CD4-positive, alpha-beta T cell treated with Interleukin-15 for 4 hours (primary cell): Measurements from ENCODE around the gene ACTL7A.
"Not testable (repeated sequence)": the region's sequence is repeated elsewhere in the genome, so short reads cannot be mapped to it uniquely, and the experiment has no call there.

Experiments
- DNase-seq: peaks from one replicate; pipeline ENCODE4 v3.0.0-alpha.2; 2020; ENCODE audit warnings: low spot score

Gene ACTL7A, protein sequence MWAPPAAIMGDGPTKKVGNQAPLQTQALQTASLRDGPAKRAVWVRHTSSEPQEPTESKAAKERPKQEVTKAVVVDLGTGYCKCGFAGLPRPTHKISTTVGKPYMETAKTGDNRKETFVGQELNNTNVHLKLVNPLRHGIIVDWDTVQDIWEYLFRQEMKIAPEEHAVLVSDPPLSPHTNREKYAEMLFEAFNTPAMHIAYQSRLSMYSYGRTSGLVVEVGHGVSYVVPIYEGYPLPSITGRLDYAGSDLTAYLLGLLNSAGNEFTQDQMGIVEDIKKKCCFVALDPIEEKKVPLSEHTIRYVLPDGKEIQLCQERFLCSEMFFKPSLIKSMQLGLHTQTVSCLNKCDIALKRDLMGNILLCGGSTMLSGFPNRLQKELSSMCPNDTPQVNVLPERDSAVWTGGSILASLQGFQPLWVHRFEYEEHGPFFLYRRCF

DNA sequence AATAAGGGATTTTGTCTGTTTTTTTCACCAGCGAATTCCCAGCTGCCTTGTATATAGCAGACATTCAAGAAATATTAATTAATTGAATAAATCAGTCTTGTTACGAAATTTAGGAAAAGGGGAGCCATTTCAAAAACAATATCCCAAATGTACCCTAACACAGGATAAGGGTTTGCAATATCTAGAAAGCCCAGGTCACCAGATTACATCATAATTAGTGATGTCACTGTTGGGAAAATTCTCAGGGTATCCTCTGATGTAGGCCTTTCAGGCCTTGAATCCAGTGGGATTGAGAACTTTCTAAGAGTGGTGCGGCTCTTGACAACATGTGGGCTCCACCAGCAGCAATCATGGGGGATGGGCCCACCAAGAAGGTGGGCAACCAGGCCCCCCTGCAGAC is at the start of gene ACTL7A:
Gene ACTL7A (plus strand): TSS at position 270 of the 400 bp plus-strand sequence. CDS start 57 bp downstream, at position 327.
- DNase-seq, result no peak

DNA sequence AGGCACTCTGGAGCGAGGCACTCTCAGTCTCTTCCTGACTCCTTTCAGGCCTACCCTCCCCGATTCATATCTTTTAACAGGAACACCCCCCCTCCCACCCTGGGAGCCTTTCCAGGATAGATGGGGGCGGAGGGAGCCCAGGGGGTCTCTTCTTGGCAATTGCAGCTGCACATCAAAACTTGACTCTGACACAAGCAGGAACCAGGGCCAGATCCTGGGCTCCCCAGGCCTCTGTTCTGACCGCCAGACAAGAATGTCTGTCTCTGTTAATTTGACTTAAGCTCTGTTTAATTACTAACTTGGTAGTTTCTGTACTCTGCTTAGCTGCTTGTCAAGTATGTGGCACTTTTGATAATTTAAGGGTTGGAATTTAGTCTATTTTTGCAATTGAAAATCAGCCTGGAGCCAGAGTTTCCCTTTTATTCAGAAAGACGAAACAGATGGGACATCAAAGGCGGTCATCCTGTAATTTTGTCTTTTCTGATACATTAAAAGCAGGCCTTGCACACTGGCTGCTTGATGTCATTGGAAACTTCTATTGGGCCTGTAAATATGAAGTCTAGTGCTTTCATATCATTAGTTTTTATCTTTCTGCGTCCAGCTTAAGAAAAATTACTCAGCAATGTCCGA is 49.6 kb upstream of the ACTL7A start:
- no peak for DNase-seq

- DNase-seq, result no peak
Observed at GRCh38 chr9:108813951-108814601, 48.0 kb upstream of the ACTL7A start.

DNA sequence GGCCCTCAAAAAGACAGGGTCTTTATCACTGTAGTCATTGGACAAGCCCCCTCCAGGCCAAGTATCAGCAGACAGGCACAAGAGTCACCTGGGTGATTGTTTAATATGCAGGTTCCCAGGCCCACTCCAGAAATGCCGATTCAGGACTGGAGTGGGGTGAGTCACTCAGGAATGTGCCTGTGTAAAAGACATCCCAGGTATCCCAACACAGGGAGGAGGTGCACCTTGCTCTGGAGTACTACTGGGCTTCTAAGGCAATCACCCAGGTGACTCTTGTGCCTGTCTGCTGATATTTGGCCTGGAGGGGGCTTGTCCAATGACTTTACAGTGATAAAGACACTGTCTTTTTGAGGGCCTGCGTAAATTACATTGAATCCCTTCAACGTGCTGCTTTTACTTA is 46.9 kb upstream of the ACTL7A start:
- no peak for DNase-seq

- DNase-seq, result no peak
Observed at GRCh38 chr9:108816037-108816436, 46.0 kb upstream of the ACTL7A start.

DNA sequence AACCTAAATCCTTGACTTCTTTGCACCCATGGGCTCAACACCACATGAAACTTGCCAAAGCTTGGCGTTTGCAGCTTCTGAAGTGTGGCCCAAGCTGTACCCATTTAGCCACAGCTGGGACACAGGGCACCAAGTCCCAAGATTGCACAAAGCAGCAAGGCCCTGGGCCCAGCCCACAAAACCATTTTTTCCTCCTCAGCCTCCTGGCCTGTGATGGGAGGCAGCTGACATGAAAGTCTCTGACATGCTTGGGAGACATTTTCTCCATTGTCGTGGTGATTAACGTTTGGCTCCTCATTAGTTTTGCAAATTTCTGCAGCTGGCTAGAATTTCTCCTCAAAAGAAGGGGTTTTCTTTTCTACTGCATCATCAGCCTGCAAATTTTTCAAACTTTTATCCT is 38.2 kb upstream of the ACTL7A start:
- DNase-seq, result no peak

DNA sequence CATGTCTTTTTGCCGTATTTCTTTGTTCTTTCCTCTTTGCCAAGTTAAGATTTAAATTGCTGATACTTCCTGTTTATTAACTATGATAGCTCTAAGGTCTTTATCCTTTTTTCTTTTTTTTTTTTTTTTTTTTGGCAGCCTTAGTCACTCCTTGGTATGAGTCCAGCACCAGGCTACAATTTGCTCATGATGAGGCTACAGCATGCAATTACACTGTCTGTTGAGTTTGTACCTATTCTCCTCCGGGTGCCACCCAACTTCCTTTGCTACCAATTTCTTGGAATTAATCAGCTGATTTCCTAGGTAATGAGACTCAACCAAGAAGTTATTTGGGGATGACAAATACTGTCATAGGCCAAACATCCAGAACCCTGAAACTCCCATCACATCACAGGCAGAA is 31.8 kb upstream of the ACTL7A start:
- no peak for DNase-seq

DNA sequence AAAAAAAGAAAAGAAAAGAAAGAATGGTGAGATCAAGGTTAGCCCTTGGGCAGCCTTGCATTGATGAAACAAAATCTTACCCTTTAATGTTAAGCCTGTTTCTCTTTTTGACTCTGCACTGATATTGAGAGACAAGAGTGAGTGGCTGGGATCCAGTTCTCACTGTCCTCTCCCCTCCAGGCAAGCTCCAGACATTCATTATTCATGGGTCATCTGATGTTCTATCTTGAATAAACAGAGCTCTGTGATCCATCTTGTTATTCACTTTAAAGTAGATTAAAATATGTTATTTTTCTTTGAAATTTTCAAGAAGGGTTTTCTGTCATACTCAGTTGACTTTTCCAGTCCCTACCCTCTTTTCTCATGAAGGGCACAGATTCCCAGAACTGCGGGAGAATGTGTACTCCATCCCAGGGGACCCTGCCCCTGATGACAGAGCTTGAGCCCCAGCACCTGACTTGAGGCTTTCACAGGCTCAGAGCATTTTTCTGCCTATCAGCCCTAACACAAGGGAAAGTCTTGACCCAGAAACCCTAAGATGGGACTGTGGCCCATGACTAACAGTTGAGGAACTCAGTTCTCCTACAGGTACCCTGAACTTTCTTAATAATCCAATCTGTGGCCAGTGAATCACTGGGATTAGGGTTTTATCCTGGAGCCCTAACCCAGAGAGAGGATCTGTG is 30.4 kb upstream of the ACTL7A start:
- no peak for DNase-seq

- DNase-seq, result no peak
Observed at GRCh38 chr9:108832179-108832500, 29.9 kb upstream of the ACTL7A start.

- DNase-seq, result no peak
Observed at GRCh38 chr9:108834959-108835665, 27.0 kb upstream of the ACTL7A start.

DNA sequence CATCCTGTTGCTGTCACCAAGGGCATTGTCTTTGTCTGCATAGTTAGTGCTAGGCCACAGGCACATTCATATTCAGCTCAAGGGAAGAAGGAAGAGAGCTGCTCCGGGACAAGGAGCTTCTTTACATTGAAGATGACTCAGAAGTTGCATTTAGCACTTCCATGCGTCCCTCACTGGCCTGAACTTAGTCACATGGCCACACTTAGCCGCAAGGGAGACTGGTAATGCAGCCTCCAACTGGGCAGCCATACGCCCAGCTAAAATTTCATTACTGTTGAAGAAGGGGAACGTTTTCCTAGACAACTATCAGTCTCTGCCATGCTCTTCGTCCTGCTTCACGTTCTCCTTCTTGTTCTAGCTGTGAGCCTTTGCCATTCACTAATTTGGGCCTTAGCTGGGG is 26.2 kb upstream of the ACTL7A start:
- no peak for DNase-seq

GRCh38 chr9:108836319-108836718 is 25.7 kb upstream of the ACTL7A start:
- DNase-seq, result no peak

GRCh38 chr9:108836781-108837180 is 25.3 kb upstream of the ACTL7A start:
- DNase-seq, result no peak

GRCh38 chr9:108837530-108837929 is 24.5 kb upstream of the ACTL7A start:
- no peak for DNase-seq

DNA sequence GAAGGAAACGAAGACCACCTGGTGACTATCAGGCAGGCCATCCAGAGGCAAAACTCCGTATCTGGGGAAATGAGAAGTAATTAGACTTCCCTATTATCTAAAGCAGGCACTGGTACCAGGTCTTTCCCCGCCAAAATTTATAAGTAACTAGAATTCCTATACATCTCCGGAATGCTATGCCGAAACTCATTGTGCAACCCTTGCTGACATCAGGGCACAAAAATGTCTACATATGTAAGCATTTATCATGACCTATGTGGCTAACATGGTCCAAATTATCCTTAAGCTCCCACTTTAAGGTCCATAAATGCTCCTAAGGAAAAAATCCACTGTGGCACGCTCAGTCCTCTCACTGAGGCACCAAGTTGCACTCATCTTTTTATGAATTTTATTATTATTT is 24.0 kb upstream of the ACTL7A start:
- no peak for DNase-seq

DNA sequence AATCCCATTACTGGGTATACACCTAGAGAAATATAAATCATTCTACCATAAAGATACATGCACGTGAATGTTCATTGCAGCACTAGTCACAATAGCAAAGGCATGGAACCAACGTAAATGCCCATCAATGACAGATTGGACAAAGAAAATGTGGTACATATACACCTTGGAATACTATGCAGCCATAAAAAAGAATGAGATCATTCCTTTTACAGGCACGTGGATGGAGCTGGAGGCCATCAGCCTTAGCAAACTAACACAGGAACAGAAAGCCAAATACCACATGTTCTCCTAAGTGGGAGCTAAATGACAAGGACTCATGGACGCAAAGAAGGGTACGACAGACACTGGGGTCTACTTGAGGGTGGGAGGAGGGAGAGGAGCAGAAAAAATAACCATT is 22.5 kb upstream of the ACTL7A start:
- not testable (repeated sequence) for DNase-seq

DNA sequence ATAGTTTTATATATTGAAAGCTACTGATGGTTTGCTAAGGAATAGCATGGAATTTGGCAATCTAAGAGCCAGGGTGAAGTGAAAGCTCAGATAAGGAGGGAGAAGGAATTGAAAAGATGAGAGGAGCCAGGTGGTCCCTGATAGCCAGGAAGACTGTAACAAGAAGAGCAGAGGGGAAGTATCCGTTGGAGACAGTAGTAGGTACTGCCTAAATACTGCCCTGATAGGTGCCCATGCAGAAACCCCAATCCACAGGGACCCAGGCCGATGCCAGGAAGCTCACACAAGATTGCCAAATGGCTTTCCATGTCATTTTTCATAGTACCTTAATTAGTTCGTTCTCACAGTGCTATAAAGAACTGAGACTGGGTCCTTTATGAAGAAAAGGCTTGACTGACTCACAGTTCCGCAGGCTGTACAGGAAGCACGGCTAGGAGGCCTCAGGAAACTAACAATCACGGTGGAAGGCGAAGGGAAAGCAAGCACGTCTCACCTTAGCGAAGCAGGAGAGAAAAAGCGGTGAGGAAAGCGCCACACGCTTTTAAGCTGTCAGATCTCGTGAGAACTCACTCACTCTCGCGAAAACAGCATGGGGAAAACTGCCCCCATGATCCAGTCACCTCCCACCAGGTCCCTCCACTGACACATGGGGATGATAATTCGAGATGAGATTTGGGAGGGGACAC is 19.3 kb upstream of the ACTL7A start:
- no peak for DNase-seq

DNA sequence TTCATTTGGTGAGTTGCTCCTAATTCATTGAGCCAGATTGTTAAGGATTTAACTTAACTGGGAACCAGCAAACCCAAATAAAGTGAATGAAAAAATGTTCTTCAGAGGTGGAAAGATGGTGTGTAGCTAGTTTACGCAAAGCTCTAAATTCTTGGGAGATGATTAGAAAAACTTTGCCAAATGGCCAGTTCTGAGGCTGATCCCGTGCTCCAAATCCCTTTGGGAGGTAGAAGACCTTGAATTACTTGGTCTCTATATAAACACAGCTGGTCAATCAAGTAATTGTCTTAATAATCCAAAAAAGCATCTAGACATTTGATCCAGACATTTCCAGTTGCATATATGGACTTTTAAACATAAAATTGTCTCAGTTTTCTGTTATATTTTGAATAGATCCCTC is 17.7 kb upstream of the ACTL7A start:
- no peak for DNase-seq

DNA sequence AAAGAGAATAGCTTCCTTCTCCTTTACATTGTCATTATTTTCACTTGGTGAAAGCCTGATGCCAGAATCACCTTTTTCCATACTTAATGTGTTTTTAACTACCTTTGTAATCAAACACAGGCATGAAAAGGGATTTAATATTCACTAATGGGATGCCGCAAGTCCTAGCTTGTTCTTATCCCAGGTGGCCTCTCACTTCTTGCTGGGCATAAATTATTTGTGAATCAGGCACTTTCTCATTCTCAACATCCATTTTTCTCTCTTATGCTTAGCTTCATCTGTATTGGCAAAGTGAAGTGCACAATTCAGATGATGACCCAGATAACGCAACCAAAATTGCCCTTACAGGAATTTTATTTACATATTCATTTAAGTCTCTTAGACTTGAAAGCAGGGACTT is 17.2 kb upstream of the ACTL7A start:
- no peak for DNase-seq

GRCh38 chr9:108845507-108845906 is 16.6 kb upstream of the ACTL7A start:
- DNase-seq, result no peak

DNA sequence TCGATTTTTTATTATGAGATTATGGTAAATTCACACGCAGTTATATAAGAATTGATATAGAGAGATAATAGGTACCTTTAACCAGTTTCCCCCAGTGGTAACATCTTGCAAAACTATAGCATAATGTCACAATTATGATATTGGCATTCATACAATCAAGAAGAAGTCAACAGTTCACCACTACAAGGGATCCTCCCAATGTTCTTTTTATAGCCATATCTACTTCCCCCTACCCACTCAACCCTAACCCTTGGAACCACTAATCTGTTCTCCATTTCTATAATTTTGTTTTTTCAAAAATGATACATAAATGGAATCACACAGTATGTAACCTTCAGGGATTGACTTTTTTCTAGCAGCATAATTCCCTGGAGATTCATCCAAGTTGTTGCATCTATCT is 16.1 kb upstream of the ACTL7A start:
- no peak for DNase-seq
